Transverse colon (tissue), 4 donors: ENCODE data around the gene C14orf119. TPM values are rescaled to one million over a fixed set of nuclear protein-coding genes. Genes with fewer than 3 reads are reported as not detected.

ENCODE experiments used
- DNase-seq: peaks from one replicate; pipeline ENCODE4 v3.0.0-alpha.2; 2019
- H3K27ac ChIP-seq, 4 donors: fragments of 200-600 bp; sonication (generic); 2 replicates each; pipeline ENCODE4 v1.5.1; 2016 to 2018; ENCODE audit warnings: inconsistent platforms in 4 of 4
- H3K27me3 ChIP-seq: fragments of 200-600 bp; sonication (generic); 2 replicates; pipeline ENCODE4 v1.5.1; 2017; ENCODE audit warnings: inconsistent platforms
- H3K36me3 ChIP-seq, 4 donors: fragments of 200-600 bp; sonication (generic); 2 replicates each; pipeline ENCODE4 v1.5.1; 2017 to 2019; ENCODE audit warnings: inconsistent platforms in 4 of 4
- H3K4me1 ChIP-seq, 4 donors: fragments of 200-600 bp; sonication (generic); 2 replicates each; pipeline ENCODE4 v1.5.1; 2017 to 2020; ENCODE audit warnings: inconsistent platforms in 4 of 4
- H3K4me3 ChIP-seq, 4 donors: fragments of 200-600 bp; sonication (generic); 1 replicate in 1 of 4; 2 replicates in 3 of 4; pipeline versions ENCODE4 v1.5.1 to v1.6.1; 2017 to 2019; ENCODE audit warnings: inconsistent platforms in 4 of 4
- H3K9me3 ChIP-seq, 2 donors: fragments of 200-600 bp; sonication (generic); 2 replicates each; pipeline ENCODE4 v1.5.1; 2017 to 2019; ENCODE audit warnings: inconsistent platforms in 2 of 2
- EP300 ChIP-seq: sonication (generic); formaldehyde crosslinking; IDR thresholded peaks from one replicate; pipeline ENCODE4 v1.6.1; 2017; ENCODE audit warnings: antibody characterized with exemption, low read depth
- POLR2A ChIP-seq: fragments of 450-650 bp; IDR thresholded peaks from one replicate; pipeline ENCODE4 v1.6.1; 2016; ENCODE audit warnings: antibody characterized with exemption, mild to moderate bottlenecking, moderate library complexity
- POLR2AphosphoS5 ChIP-seq, 3 donors: sonication (generic); formaldehyde crosslinking; IDR thresholded peaks; one replicate each; pipeline ENCODE4 v1.6.1; 2016; ENCODE audit warnings: antibody characterized with exemption in 3 of 3
- WGBS, 2 donors: methylation state at CpG; one replicate each; pipeline ENCODE4 v1.1.5; 2018; ENCODE audit warnings: low coverage in 1 of 2; 5-methylcytosine and 5-hydroxymethylcytosine counted together
- in situ Hi-C, 4 donors: fragments of 200-750 bp; cut with MboI; loops; one replicate each; pipeline versions ENCODE4 v1.15.0 to v1.15.1; 2017; ENCODE audit warnings: low sequenced_read_pairs in 3 of 4, low pct_ligation_motif_present in 1 of 4, low pct_unique_long_range_greater_than_20kb in 1 of 4
- intact Hi-C: fragments of 100-400 bp; cut with DNase I; formaldehyde crosslinking; loops from one replicate; pipeline ENCODE4 v1.15.1; 2023; ENCODE audit warnings: low total_unique reads
- total RNA-seq, 4 donors: library from RNA; depleted of rRNA; stranded (reverse); fragments of >200 nt; gene quantifications; one replicate each; pipeline ENCODE4 v1.1.0, GENCODE V29; 2016
- TF ChIP-seq, protein P1 (sequence below), 5 experiments: fragments of 200-600 bp in 3 of 5; fragments of 450-650 bp in 2 of 5; sonication (generic) in 3 of 5; IDR thresholded peaks; 1 replicate in 2 of 5; 2 replicates in 3 of 5; pipeline ENCODE4 v1.5.1; 2016 to 2017; ENCODE audit warnings: antibody characterized with exemption in 5 of 5, inconsistent platforms in 3 of 5, mild to moderate bottlenecking in 2 of 5, moderate library complexity in 1 of 5

Gene C14orf119
- total RNA-seq, 4 donors from 2014 or later: 3.6 to 33.7 (median 32.0) TPM

DNA sequence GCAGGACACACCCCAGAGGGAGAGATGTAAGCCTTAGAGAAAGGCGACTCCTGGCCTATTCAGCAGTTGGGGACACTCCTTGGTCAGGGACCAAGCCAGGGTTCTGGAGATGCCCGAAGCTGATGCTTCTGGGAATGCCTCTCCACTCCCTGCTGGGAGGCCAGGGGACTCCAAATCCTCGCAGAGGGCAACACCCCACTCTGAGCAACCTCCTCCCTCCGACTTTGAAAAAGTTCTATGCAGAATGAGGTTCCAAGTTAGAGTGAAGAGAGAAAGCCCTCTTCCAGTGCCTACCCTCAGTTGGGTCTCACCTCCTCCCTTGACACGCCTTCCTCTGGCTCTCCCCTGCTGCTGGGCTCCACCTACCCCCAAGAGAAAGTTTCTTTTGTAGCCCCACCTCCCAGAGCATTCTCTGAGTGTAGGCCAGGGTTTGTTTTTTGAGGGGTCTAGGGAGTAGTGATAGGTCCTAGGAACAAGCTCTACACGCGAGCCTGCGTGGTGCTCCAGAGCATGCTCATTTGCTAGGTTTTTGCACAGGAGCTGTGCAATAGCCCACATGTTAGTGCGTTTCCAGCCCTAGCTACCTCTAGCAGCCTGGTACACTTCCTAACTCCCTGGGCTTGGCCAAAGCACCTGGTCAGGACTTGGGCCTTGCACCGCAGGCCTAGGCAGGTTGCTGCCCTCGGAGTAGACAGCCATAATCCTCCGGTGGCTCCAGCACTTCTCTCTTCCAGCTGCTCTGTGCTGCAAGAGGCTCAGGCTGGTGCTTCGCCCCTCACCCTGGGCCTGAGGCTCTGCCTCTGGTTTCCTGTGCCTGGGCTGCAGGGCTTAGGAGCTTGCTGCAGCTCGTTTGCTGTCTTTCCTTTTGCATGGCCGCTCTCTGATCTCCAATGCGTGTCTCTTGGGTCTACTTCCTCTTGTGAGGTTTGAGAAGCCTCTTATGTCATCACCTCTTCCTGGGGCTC is 24.3 kb downstream of the C14orf119 start:
- in situ Hi-C loops: loop anchor here (5.0 to 25.0 kb wide), 3 partner anchors 63 to 168 kb away; partner anchors contain the start of genes HOMEZ (in 3 of the 4) and SLC7A8 (in 1 of the 4)
- no peak for DNase-seq
- Histone ChIP-seq H3K27ac (peak overlapping the region in 3 of 4 donors; percentile 1 to 34 (median 26)), H3K36me3 (no peaks in the 10 kb centered on the region), H3K27me3 (no peaks in the 10 kb centered on the region), H3K4me3 (no peak overlapping the region), H3K4me1 (peaks cover 0 to 20% (median 5%) of the 10 kb centered on the region in 4 donors), H3K9me3 (no peaks in the 10 kb centered on the region)
- intact Hi-C loops: loop anchor here (2.0 kb wide), 1 partner anchor 67 kb away; no protein-coding TSS in a partner anchor
- TF ChIP-seq EP300 (no peak), POLR2A (no peak), POLR2AphosphoS5 (IDR thresholded peaks at IDR 0.05) (no peak)
- TF ChIP-seq, protein P1, sequence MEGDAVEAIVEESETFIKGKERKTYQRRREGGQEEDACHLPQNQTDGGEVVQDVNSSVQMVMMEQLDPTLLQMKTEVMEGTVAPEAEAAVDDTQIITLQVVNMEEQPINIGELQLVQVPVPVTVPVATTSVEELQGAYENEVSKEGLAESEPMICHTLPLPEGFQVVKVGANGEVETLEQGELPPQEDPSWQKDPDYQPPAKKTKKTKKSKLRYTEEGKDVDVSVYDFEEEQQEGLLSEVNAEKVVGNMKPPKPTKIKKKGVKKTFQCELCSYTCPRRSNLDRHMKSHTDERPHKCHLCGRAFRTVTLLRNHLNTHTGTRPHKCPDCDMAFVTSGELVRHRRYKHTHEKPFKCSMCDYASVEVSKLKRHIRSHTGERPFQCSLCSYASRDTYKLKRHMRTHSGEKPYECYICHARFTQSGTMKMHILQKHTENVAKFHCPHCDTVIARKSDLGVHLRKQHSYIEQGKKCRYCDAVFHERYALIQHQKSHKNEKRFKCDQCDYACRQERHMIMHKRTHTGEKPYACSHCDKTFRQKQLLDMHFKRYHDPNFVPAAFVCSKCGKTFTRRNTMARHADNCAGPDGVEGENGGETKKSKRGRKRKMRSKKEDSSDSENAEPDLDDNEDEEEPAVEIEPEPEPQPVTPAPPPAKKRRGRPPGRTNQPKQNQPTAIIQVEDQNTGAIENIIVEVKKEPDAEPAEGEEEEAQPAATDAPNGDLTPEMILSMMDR (IDR thresholded peaks at IDR 0.05): no peak
- WGBS, 2 donors: 40 to 73% methylated on average over 1 to 15 of the region's 16 CpGs

DNA sequence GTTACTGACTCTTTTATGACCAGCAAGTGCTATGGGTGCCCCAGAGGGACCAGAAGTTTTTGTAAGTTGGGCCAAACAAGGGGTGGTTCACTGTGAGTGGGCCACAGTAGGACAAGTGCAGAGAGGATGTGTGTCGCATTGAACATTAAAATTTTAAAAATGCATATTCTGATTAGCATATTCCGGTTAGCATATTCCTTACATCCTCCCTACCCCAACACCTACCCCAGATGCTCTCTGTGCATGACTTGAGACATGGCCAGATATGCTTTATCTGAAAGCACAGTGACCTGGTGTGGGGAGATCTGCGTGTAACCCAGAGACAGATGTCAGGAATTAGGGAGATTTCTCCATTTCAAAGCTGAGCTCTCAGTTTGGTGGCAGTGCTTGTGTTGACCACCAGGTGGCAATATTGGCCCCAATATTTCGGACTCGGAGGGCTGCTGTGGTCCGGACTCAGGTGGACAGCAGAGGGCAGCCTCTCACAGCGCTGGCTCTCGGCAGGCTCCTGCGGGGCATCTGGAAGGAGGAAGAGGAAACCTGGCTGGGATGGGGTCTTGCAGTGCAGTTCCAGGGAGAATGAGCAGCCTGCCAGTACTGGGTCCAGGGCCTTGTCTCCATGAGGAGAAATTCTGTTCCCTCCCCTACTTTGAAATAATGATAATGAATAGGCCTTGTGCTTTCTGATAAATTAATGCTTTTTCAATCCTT is 25.4 kb downstream of the C14orf119 start:
- intact Hi-C loops: loop anchor here (2.0 kb wide), 1 partner anchor 66 kb away; no protein-coding TSS in a partner anchor
- H3K27ac ChIP-seq: peak overlapping the region in 2 of 4 donors; percentile 34 to 45

DNA sequence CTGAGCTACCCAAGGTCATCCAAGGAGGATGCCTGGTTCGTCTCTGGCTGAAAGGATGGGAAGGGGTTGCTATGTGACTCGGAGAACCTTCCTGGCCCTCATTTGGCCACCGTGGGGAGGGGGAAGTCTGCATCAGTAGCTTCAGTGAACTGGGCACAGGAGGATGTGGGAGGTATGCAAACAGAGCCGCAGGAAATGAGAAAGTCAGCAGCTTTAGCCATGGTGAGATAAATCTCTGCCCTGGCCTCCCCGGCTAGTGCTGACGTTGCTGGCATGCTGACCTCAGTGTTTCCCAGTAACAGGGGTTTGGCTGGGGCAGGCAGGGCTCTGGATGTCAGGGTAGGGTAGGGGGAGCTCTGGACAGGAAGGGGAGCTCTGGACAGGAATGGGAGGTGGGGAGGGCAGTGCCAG is 26.1 kb downstream of the C14orf119 start:
- peaks cover 0 to 20% (median 5%) of the 10 kb centered on the region in 4 donors for H3K4me1 ChIP-seq
- no peaks in the 10 kb centered on the region for H3K27me3 ChIP-seq
- peak overlapping the region in 1 of 4 donors; percentile 45 for H3K27ac ChIP-seq
- no peaks in the 10 kb centered on the region for H3K36me3 ChIP-seq
- intact Hi-C loops (loop anchor here (2.0 kb wide), 1 partner anchor 65 kb away; no protein-coding TSS in a partner anchor), in situ Hi-C loops (loop anchor here (5.0 to 25.0 kb wide), 3 partner anchors 61 to 166 kb away; partner anchors contain the start of genes HOMEZ (in 3 of the 4) and SLC7A8 (in 1 of the 4))
- no peaks in the 10 kb centered on the region for H3K9me3 ChIP-seq
- 45 to 66% methylated on average over 3 to 6 of the region's 6 CpGs for WGBS, 2 donors
- peak; percentile 36 for DNase-seq
- H3K4me3 ChIP-seq: no peak overlapping the region
- TF ChIP-seq, protein P1 (IDR thresholded peaks at IDR 0.05): no peak
- TF ChIP-seq POLR2A (no peak), POLR2AphosphoS5 (IDR thresholded peaks at IDR 0.05) (no peak), EP300 (no peak)

More for the DNA sequence above, 25.4 kb downstream of the C14orf119 start:
- in situ Hi-C loops: loop anchor here (5.0 to 25.0 kb wide), 3 partner anchors 62 to 167 kb away; partner anchors contain the start of genes HOMEZ (in 3 of the 4) and SLC7A8 (in 1 of the 4)
- Histone ChIP-seq H3K36me3 (no peaks in the 10 kb centered on the region), H3K9me3 (no peaks in the 10 kb centered on the region), H3K4me3 (no peak overlapping the region), H3K4me1 (peaks cover 0 to 20% (median 5%) of the 10 kb centered on the region in 4 donors), H3K27me3 (no peaks in the 10 kb centered on the region)
- 11 to 18% methylated on average over 3 to 8 of the region's 9 CpGs for WGBS, 2 donors
- TF ChIP-seq, protein P1 (IDR thresholded peaks at IDR 0.05): peak; percentile 99 to 100 (median 100)
- TF ChIP-seq POLR2AphosphoS5 (IDR thresholded peaks at IDR 0.05): no peak
- peak; percentile 92 for DNase-seq
